ENCODE measurements around the gene PTGES.

DNA sequence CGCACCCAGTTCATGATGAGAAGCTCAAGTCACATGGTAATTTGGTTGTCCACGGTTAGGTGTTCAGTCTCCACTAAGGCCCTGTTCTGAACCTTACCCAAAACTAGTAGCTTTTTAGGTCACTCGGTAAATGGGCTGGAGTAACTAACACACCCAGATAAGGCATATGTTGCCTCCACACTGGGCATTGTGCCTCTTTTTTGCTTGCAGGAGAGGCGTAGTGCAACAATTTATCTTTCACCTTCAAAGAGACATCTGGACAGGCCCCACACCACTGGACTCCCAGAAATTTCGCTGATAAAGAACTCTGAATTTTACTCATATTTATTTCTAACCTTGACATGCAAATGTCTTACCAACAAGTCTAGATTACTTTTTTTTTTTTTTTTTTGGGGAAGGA lies 16.8 kb upstream of the PTGES start:
- TF ChIP-seq, protein P1, sequence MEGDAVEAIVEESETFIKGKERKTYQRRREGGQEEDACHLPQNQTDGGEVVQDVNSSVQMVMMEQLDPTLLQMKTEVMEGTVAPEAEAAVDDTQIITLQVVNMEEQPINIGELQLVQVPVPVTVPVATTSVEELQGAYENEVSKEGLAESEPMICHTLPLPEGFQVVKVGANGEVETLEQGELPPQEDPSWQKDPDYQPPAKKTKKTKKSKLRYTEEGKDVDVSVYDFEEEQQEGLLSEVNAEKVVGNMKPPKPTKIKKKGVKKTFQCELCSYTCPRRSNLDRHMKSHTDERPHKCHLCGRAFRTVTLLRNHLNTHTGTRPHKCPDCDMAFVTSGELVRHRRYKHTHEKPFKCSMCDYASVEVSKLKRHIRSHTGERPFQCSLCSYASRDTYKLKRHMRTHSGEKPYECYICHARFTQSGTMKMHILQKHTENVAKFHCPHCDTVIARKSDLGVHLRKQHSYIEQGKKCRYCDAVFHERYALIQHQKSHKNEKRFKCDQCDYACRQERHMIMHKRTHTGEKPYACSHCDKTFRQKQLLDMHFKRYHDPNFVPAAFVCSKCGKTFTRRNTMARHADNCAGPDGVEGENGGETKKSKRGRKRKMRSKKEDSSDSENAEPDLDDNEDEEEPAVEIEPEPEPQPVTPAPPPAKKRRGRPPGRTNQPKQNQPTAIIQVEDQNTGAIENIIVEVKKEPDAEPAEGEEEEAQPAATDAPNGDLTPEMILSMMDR (IDR thresholded peaks at IDR 0.05), result no peak
- TF ChIP-seq, protein P2, sequence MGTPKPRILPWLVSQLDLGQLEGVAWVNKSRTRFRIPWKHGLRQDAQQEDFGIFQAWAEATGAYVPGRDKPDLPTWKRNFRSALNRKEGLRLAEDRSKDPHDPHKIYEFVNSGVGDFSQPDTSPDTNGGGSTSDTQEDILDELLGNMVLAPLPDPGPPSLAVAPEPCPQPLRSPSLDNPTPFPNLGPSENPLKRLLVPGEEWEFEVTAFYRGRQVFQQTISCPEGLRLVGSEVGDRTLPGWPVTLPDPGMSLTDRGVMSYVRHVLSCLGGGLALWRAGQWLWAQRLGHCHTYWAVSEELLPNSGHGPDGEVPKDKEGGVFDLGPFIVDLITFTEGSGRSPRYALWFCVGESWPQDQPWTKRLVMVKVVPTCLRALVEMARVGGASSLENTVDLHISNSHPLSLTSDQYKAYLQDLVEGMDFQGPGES (IDR thresholded peaks at IDR 0.05; ENCODE audit: low read depth, low read length), result no peak
- no peak for TF ChIP-seq SIN3A (IDR thresholded peaks at IDR 0.05; ENCODE audit: borderline replicate concordance, low read depth, low read length)
- TF ChIP-seq, protein P3, sequence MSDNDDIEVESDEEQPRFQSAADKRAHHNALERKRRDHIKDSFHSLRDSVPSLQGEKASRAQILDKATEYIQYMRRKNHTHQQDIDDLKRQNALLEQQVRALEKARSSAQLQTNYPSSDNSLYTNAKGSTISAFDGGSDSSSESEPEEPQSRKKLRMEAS (IDR thresholded peaks at IDR 0.05; ENCODE audit: low read depth), result no peak
- TF ChIP-seq EP300 (IDR thresholded peaks at IDR 0.05; ENCODE audit: borderline replicate concordance in 1 of 2, low read depth in 1 of 2, low read length in 1 of 2), result no peak
- TF ChIP-seq TCF12 (IDR thresholded peaks at IDR 0.05), result no peak
- TF ChIP-seq MEF2A (IDR thresholded peaks at IDR 0.05; ENCODE audit: borderline replicate concordance, low read depth), result no peak
- TF ChIP-seq RAD21 (IDR thresholded peaks at IDR 0.05; ENCODE audit: low read length), result no peak

Data from SK-N-SH (cell line).